GM21367 (cell line): ENCODE measurements around the gene LGALS3.
"Not testable (repeated sequence)": the region's sequence is repeated elsewhere in the genome, so short reads cannot be mapped to it uniquely, and the experiment has no call there.

Experiments
- ATAC-seq: cut with Tn5 transposase; IDR thresholded peaks from one replicate; pipeline ENCODE4 v1.9.1; 2021; ENCODE audit not compliant: unreplicated experiment

The LGALS3 gene

GRCh38 chr14:55129086-55129427 is at the start of gene LGALS3:
Gene LGALS3, plus strand, starts transcription at chr14:55129252. Its CDS starts 8,122 bp downstream, at chr14:55137374.
- peak; percentile 63 for ATAC-seq

GRCh38 chr14:55079961-55080360 is 49.1 kb upstream of the LGALS3 start:
- ATAC-seq: not testable (repeated sequence)

GRCh38 chr14:55084401-55085059 is 44.5 kb upstream of the LGALS3 start:
- no peak for ATAC-seq

DNA sequence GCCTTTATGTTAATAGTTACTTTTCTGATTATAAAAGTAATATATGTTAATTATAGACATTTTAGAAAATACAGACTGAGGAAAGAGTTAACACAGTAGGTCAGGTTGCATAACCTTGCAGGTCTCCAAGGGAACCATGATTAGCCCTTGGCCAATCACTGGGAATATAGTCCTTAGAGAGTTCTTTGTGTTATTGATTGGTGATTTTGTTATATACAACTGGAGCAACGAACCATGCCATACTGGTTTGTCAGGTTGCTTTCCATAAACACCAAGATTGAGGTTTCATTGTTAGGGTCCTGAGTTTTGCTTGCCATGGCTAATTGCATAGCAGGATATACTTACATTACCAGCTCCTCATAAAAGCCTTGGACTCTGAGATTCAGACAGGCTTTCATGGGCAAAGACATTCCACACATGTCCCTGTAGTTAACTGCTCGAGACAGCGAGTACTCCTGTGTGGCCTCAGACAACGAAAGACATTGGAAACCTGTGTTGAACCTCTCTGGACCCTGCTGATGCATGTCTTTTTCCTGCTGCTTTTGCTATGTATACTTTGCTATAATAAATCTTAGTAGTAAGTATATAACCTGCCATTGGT is 43.9 kb upstream of the LGALS3 start:
- no peak for ATAC-seq

- no peak for ATAC-seq
These were observed 42.1 kb upstream of the LGALS3 start for GRCh38 chr14:55086938-55087337.

- ATAC-seq: no peak
These were observed 40.7 kb upstream of the LGALS3 start for GRCh38 chr14:55088356-55088755.

DNA sequence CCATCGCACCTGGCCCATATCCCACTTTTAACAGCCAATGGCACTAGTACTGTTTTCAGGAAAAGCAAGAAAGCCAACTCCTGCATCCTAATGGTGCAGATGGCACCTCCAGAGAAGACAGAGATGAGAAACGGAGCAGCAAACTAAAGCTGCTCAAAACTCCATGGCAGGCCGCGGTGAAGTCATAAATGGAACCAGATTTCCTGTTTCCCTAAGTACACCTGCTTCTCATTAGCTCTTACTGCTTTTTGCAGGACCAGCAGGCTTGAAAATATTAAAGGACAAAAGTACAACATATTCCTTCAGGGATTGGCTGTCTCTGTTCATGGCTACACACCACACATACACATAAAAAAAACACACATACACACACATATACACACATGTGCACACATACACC is 36.7 kb upstream of the LGALS3 start:
- no peak for ATAC-seq

DNA sequence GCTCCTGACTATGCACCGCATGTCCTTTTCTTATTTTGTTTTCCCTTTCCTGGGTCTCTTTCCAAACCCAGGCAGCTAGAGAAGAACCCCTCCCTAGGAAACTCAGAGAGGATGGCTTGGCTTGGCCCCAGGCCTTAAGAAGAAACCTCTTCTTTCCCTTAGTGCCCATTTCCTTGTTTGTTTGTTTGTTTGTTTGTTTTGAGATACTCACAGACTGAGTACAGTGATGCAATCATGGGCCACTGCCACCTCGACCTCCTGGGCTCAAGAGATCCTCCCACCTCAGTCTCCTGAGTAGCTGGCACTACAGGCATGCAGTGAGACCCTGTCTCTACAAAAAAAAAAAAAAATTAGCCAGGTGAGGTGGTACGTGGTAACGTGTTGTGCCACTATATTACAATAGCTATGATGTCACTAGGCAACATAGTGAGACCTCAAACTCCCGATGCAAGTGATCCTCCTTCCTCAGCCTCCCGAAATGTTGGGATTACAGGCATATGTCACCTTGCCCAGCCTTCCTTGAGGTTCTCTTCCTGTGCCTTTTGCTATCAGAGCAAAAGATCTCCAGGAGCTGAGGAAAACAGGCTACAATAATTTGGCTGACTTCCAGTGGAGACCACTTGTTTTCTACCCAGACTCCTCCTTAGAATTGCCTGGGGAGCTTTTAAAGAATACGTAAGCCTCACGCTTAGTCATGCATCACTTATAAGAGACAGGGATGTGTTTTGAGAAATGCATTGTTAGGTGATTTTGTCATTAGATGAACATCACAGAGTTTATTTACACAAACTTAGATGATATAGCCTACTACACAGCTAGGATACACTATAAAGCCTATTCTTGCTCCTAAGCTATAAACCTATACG is 34.5 kb upstream of the LGALS3 start:
- ATAC-seq: no peak

DNA sequence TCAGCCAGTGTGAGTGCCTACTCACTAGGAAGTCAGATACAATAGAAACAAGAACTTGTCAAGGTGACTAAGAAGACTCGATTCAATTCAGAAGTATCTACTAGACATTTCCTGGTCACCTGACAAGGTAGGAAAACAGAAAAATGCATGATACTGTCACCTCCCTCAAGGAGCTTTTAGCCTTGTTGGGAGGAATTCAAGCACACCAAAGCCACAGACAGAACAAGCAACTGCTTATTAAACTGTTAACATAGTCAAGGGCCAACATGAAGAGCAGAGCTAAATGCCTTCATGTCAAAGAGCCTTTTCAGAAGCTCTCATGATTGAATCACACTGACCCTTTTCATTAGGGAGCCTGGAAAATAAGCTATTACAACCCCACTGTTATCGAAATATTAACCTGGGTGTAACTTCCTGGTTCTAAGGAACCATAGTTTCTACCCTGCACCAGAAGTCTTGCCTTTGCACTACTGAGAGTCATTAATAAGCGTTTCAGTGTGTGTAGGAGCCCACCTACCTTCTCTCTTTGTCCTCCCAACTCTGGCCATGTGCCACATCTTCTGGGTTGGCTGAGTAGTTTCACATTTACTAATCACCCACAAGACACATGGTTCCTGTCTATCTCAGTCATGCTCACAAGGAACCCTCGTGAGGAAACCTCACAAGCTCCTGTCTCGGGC is 31.0 kb upstream of the LGALS3 start:
- ATAC-seq: peak; percentile 54

DNA sequence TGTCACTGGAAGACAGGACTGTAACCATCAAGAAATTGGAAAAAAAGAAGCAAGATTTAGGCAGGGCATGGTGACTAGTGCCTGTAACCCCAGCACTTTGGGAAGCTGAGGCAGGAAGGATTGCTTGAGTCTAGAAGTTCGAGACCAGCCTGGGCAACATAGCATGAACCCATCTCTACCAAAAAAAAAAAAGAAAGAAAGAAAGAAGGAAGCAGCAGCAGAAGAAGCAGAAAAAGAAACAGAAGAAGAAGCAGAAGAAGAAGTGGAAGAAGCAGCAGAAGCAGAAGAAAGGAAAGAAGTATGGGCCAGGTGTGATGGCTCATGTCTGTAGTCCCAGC is 30.5 kb upstream of the LGALS3 start:
- no peak for ATAC-seq

DNA sequence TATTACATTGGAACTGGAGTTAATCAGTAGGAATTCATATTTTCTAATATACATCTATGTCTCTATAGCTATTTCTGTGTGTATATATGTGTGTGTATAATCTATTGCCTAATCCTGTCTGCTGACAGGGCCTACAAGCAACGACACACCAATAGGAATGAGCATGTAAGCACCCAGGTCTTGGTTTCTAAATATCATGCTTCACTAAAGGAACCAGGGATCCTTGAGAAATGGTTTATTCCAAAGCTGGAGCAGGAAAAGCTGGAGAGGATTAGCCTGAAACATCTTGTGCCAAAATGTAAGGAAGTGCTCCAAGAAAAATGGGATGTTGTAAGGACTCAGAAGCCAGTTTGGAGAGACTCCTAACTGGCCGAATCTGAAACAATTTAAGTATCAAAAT is 29.3 kb upstream of the LGALS3 start:
- ATAC-seq: no peak

DNA sequence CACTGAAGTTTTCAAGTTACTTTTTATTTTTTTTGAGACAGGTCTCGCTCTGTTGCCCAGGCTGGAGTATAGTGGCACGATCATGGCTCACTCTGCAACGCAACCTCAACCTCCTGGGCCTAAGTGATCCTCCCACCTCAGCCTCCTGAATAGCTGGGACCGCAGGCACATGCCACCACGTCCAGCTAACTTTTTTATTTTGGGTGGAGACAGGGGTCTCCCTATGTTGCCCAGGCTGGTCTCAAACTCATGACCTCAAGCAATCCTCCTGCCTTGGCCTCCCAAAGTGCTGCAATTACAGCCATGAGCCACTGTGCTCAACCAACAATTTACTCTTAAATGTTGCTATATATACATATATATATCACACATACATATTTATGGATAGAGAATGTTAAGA is 27.4 kb upstream of the LGALS3 start:
- no peak for ATAC-seq

DNA sequence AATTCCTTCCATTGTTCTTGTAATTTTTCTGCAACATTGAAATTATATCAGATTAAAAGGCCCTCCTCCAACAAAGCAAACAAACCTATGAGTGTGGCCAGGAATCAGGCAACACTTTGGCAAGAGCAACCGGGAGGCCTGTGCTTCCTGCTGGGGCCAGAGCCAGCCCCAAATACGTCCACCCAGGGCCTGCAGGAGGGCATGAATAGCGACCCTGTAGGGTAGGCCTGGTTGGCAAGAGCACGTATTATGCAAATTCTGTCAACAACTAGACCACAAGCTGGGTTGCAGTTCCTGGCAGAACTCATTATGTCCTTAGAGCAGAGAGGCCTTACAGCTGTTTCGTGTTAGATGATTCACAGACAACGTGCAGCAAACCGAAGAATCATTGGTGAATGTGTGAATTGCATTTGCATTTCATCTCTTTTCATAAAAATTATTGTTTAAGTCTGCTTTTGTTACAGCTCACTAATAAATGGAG is 26.9 kb upstream of the LGALS3 start:
- peak; percentile 61 for ATAC-seq

DNA sequence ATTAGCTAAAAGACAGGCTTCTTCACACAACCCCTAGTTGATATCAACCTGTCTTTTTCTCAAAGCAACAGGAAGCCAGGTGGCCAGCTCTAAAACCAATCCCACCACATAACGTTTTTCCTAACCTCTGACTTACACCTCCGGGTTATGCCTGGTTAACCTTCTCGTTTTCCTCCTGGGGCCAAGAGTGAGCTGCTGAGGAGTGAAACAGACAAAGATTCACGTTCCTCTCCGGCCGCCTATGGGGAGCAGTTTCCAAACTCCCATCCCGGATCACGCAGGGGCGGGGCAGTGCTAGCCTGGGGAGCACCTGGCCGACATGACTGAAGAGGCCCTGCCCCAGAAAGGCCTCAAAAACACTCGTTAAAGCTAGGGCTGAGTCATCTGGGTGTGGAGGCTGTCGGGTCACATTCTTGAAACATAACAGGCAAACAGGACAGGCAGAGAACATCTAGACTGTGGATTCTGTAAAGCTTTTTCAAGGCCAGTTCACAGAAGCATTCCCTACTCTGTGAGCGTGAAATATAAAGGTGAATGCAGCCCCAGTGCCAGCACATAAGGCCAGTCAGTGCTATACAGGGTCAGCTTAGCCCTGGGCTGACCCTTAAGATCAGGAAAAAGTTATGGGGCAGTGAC is 25.9 kb upstream of the LGALS3 start:
- peak; percentile 31 for ATAC-seq

DNA sequence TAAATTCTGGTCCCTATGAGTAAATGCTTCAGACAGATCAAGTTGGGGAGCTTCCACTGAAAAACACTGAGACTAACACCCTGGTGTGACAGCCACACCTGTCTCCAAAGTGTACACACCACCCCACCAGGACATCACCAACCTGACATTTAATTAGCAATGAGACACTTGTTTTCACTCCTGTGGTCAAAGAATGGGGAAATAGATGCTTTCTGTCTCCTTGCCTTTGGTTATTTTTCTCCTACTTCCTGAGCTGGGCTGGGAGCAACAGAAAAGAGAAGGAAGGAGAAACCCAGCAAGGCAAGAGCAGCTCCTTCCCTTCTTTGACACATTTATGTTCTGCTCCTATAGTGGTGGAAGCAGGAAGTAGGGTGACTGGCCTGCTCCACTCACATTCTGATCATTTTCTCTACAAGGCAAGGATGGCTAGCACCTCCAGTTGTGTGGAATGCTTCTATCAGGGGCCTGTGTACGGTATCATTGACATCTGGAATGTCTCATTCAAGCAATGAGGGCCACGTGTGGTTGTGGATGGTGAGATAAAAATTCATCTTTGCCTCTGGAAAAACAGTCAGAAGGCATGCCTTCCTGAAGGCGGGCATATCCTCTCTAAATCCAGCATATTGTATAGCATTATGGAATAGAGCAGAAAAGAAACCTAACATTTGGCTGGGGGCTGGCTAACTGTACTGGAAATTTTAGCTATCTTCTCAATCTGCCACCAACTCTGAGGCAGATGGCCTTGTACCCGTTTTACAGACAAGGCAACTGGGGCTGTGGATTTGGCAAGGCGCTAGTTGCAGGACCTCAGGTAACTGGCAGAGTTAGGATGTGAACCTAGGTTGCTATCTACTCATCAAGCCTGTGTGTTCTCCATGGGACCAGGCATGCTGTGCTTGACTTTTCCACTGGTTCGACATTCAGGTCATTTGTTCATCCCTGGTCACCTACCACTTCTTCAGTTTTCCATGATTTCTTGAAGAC is 24.8 kb upstream of the LGALS3 start:
- ATAC-seq: no peak

DNA sequence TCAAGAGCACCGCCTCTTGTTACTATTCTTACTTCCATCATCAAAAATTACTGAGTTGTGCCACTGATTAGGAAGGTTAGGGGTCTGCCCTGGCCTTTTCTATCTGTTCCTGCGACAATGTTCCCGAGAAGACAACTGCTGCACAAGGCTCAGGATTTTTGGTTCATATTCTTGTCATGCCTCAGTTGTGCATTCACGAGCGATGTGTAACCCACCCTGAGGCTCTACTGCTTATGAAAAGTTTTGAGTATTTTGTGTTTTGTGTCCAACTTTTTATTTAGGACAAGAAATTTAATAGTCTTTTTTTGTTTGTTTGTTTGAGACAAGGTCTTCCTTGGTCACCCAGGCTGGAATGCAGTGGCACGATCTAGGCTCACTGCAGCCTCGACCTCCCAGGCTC is 23.1 kb upstream of the LGALS3 start:
- no peak for ATAC-seq

GRCh38 chr14:55107766-55108554 is 21.1 kb upstream of the LGALS3 start:
- no peak for ATAC-seq

GRCh38 chr14:55109836-55110235 is 19.2 kb upstream of the LGALS3 start:
- ATAC-seq: no peak

GRCh38 chr14:55111122-55111708 is 17.8 kb upstream of the LGALS3 start:
- ATAC-seq: no peak
